Measurements from ENCODE around the gene CYBA. TPM values are rescaled to one million over a fixed set of nuclear protein-coding genes. Genes with fewer than 3 reads are reported as not detected.

Gene CYBA
- total and polyA plus RNA-seq, 2 of the 13 experiments (the other 11 are each of a cell fraction or from before 2014, with no cell fraction given): 196 to 250 TPM

DNA sequence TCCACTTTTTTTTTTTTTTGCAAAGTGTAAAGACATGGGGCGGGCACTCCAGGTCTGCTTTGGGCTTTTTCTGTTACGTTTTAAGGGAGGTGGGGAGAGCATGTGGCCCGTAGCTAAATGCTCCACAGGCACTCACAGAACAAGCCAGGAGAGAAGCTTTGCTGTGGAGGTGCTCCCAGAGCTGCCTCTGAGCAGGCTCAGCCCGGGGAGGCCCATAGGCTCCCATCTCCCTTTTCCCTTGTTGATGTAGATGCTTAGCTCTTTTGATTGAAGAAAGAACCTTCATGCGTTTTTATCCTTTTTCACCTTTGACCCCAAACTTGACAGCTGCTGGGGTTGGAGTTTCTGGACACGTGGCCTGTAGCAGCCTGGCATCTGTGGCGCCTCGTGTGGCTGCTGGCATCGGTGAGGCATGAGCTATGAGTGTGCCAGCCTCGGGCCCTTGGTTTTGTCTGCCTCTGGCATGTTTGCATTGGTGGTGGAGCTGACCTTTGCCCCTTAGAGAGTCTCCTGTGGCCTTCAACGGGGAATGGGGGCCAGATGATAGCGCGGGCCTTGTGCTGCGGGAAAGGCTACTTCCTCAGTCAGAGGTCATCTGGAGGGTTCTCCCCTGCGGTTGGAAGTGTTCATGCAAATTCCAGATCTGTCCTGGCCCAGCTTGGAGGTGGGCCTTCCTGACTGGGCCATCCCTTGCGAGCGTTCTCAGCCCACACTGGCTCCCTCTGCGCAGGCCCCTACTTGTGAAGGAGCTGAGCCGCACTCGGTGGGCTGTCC is 32.5 kb downstream of the CYBA start (continued):
- TF ChIP-seq ATF5 (CRISPR knock-in tag; IDR thresholded peaks at IDR 0.05; ENCODE audit: low read depth): no peak
- no peak for TF ChIP-seq ZSCAN20 (CRISPR knock-in tag; IDR thresholded peaks at IDR 0.05; ENCODE audit: borderline replicate concordance)
- TF ChIP-seq, protein P1, sequence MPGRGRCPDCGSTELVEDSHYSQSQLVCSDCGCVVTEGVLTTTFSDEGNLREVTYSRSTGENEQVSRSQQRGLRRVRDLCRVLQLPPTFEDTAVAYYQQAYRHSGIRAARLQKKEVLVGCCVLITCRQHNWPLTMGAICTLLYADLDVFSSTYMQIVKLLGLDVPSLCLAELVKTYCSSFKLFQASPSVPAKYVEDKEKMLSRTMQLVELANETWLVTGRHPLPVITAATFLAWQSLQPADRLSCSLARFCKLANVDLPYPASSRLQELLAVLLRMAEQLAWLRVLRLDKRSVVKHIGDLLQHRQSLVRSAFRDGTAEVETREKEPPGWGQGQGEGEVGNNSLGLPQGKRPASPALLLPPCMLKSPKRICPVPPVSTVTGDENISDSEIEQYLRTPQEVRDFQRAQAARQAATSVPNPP (CRISPR knock-in tag; IDR thresholded peaks at IDR 0.05): no peak
- TF ChIP-seq, protein P2, sequence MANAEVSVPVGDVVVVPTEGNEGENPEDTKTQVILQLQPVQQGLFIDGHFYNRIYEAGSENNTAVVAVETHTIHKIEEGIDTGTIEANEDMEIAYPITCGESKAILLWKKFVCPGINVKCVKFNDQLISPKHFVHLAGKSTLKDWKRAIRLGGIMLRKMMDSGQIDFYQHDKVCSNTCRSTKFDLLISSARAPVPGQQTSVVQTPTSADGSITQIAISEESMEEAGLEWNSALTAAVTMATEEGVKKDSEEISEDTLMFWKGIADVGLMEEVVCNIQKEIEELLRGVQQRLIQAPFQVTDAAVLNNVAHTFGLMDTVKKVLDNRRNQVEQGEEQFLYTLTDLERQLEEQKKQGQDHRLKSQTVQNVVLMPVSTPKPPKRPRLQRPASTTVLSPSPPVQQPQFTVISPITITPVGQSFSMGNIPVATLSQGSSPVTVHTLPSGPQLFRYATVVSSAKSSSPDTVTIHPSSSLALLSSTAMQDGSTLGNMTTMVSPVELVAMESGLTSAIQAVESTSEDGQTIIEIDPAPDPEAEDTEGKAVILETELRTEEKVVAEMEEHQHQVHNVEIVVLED (CRISPR knock-in tag; IDR thresholded peaks at IDR 0.05; ENCODE audit: borderline replicate concordance): no peak
- TF ChIP-seq MTA3 (CRISPR knock-in tag; IDR thresholded peaks at IDR 0.05): no peak
- peak; percentile 54; the same call in 1 of the 2 replicates for TF ChIP-seq THRA (CRISPR knock-in tag; IDR thresholded peaks at IDR 0.05; ENCODE audit: borderline replicate concordance)
- peak; percentile 59; the same call in 1 of the 2 replicates for TF ChIP-seq ERF (CRISPR knock-in tag; IDR thresholded peaks at IDR 0.05)
- no peak for TF ChIP-seq PHF5A (CRISPR knock-in tag; IDR thresholded peaks at IDR 0.05; ENCODE audit: low read depth, unreplicated experiment)
- no peak for TF ChIP-seq HOXA7 (CRISPR knock-in tag; IDR thresholded peaks at IDR 0.05)
- TF ChIP-seq ZNF333 (CRISPR knock-in tag; IDR thresholded peaks at IDR 0.05; ENCODE audit: borderline replicate concordance): no peak
- TF ChIP-seq ZSCAN30 (CRISPR knock-in tag; IDR thresholded peaks at IDR 0.05): no peak
- no peak; the same call in 1 of the 2 replicates for TF ChIP-seq ZNF790 (CRISPR knock-in tag; IDR thresholded peaks at IDR 0.05; ENCODE audit: borderline replicate concordance)
- 0 out of 4 replicates have a peak, but pooled peaks of 1 of the 2 experiments have one; percentile 29 for TF ChIP-seq POLR2A (IDR thresholded peaks at IDR 0.05; ENCODE audit: insufficient read depth in 1 of 2, low read depth in 2 of 2, low read length in 2 of 2)
- peak; percentile 50; the same call in 1 of the 2 replicates for TF ChIP-seq ZNF580 (CRISPR knock-in tag; IDR thresholded peaks at IDR 0.05; ENCODE audit: borderline replicate concordance, low read depth)
- TF ChIP-seq ZNF546 (CRISPR knock-in tag; conservative IDR thresholded peaks at IDR 0.05): 0 out of 2 replicates have a peak, but pooled peaks have one; percentile 40
- TF ChIP-seq NFE2L1 (CRISPR knock-in tag; IDR thresholded peaks at IDR 0.05; ENCODE audit: borderline replicate concordance): no peak
- no peak; the same call in 1 of the 2 replicates for TF ChIP-seq GPN1 (CRISPR knock-in tag; IDR thresholded peaks at IDR 0.05; ENCODE audit: borderline replicate concordance)
- TF ChIP-seq EZH2 (conservative IDR thresholded peaks at IDR 0.05; ENCODE audit: low read depth, low read length): no peak
- TF ChIP-seq ZNF33A (CRISPR knock-in tag; IDR thresholded peaks at IDR 0.05; ENCODE audit: borderline replicate concordance): no peak
- TF ChIP-seq ZNF704 (CRISPR knock-in tag; IDR thresholded peaks at IDR 0.05; ENCODE audit: borderline replicate concordance): 0 out of 2 replicates have a peak, but pooled peaks have one; percentile 50
- TF ChIP-seq TGIF2 (CRISPR knock-in tag; IDR thresholded peaks at IDR 0.05): peak; percentile 56; the same call in 1 of the 2 replicates
- no peak for TF ChIP-seq ZNF782 (CRISPR knock-in tag; IDR thresholded peaks at IDR 0.05; ENCODE audit: borderline replicate concordance)
- peak; percentile 21; the same call in 1 of the 2 replicates for TF ChIP-seq FOXK1 (CRISPR knock-in tag; IDR thresholded peaks at IDR 0.05; ENCODE audit: borderline replicate concordance, low read depth)
